Mesodermal cell (in vitro differentiated cells): ENCODE measurements around the gene FNDC4.

Source experiments
- H3K27ac ChIP-seq: 2 replicates; pipeline ENCODE4 v1.7.0; 2013; ENCODE audit warnings: mild to moderate bottlenecking, low read depth, low read length, moderate library complexity; ENCODE audit not compliant: severe bottlenecking
- H3K36me3 ChIP-seq: 2 replicates; pipeline ENCODE4 v1.7.1; 2013; ENCODE audit warnings: mild to moderate bottlenecking, low read length, moderate library complexity; ENCODE audit not compliant: control insufficient read depth, insufficient read depth
- H3K4me1 ChIP-seq: one replicate; pipeline ENCODE4 v1.7.1; 2013; ENCODE audit warnings: mild to moderate bottlenecking, low read length; ENCODE audit not compliant: insufficient read depth, control insufficient read depth, poor library complexity, severe bottlenecking
- H3K4me3 ChIP-seq: 2 replicates; pipeline ENCODE4 v1.7.0; 2013; ENCODE audit warnings: low read length, control low read depth, mild to moderate bottlenecking; ENCODE audit not compliant: insufficient read depth, poor library complexity, severe bottlenecking; ENCODE audit errors: extremely low read depth
- H3K9me3 ChIP-seq: 2 replicates; pipeline ENCODE4 v1.7.1; 2013; ENCODE audit warnings: mild to moderate bottlenecking, low read length, moderate library complexity; ENCODE audit not compliant: control insufficient read depth
- whole genome bisulfite sequencing, 2 experiments: methylation state at CpG; one replicate each; pipeline ENCODE4 v1.1.5; 2013; ENCODE audit warnings: missing lambda C conversion rate in 2 of 2; ENCODE audit not compliant: insufficient coverage in 2 of 2; 5-methylcytosine and 5-hydroxymethylcytosine counted together

FNDC4 gene

DNA sequence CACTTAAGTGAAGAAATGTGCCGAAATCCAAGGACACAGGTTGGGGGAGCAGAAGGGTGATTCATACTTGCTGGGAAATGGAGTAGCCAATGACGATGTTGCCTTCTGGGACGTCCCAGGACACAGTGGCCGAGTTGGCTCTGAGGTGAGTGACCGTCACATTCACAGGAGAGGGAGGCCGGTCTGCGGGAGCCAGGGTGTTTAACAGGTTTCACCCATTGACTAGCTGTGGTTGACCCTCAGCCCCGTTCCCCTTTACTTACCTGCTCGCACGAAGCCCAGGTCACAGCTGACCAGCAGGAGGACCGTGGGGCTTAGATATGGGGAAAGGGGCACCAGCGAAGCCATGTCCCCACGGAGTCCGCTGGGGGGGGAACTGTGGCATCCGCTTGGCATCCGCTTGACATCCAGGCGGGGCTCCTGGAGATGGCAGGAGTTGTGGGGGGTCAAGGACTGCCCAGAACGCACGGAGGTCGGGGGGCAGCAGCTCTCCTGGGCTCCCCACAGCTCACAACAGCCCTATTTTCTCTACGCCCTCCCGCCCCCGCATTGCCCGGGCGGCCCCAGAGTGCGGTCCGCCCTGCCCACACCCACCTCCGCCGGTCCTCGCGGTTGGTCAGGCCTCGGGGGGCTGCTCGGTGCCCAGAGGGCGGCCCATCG, 586 bp downstream of the FNDC4 start:
- Histone ChIP-seq H3K4me1 (peaks cover 9% of the 10 kb centered on the region), H3K4me3 (peak overlapping the region; percentile 52), H3K36me3 (no peaks in the 10 kb centered on the region), H3K9me3 (no peaks in the 10 kb centered on the region), H3K27ac (no peak overlapping the region)
- 10 to 13% methylated on average over 16 to 25 of the region's 35 CpGs for WGBS, 2 experiments

- no peaks in the 10 kb centered on the region for H3K9me3 ChIP-seq
- peaks cover 9% of the 10 kb centered on the region for H3K4me1 ChIP-seq
- no peak overlapping the region for H3K4me3 ChIP-seq
- whole genome bisulfite sequencing, 2 experiments = 79 to 81% methylated on average over 10 of the region's 13 CpGs
- no peaks in the 10 kb centered on the region for H3K36me3 ChIP-seq
- H3K27ac ChIP-seq = no peak overlapping the region
Measured at GRCh38 chr2:27493948-27494283, 1.1 kb downstream of the FNDC4 start.

- no peaks in the 10 kb centered on the region for H3K9me3 ChIP-seq
- H3K27ac ChIP-seq = no peak overlapping the region
- WGBS, 2 experiments = 92 to 100% methylated on average over 1 to 2 of the region's 4 CpGs
- no peak overlapping the region for H3K4me3 ChIP-seq
- peaks cover 9% of the 10 kb centered on the region for H3K4me1 ChIP-seq
- no peaks in the 10 kb centered on the region for H3K36me3 ChIP-seq
Measured at GRCh38 chr2:27492557-27492956, 2.4 kb downstream of the FNDC4 start.

- Histone ChIP-seq H3K4me3 (peak within 1 kb of the TSS; percentile 58), H3K36me3 (no peaks in the 10 kb centered on the region), H3K9me3 (no peaks in the 10 kb centered on the region), H3K4me1 (peaks cover 3% of the 10 kb centered on the region), H3K27ac (peak within 1 kb of the TSS; percentile 12)
- 4 to 6% methylated on average over 31 to 38 of the region's 43 CpGs for WGBS, 2 experiments
Measured at GRCh38 chr2:27489498-27490397, 5.3 kb downstream of the FNDC4 start, which contains the start of gene IFT172. Gene IFT172 (minus strand): TSS chr2:27489743. CDS start chr2:27489653, 90 bp downstream.

GRCh38 chr2:27489118-27489497, 5.9 kb downstream of the FNDC4 start:
- no peaks in the 10 kb centered on the region for H3K4me1 ChIP-seq
- H3K9me3 ChIP-seq = no peaks in the 10 kb centered on the region
- peak overlapping the region; percentile 58 for H3K4me3 ChIP-seq
- WGBS, 2 experiments = 0 to 5% methylated on average over 3 to 6 of the region's 11 CpGs
- peak overlapping the region; percentile 12 for H3K27ac ChIP-seq
- peaks cover under 1% of the 10 kb centered on the region for H3K36me3 ChIP-seq

DNA sequence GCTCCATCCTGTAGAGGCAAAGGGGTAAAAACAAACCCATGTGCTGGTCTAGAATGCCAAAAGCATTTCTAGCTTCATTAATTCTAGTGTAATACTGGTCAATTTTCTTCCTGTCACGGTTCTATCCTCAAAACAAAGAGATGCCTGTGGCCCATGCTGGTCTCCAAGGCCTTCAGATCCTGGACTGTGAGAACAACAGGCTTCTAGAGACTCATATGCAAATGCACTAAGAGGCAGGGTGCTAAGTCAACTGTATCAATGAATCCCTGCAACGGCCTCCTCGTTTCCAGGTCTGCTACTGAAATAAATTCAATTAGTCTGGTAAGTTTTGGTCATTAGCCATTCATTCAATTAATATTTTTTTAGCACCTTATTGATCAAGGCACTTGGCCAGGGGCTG, 9.5 kb downstream of the FNDC4 start:
- WGBS, 2 experiments = 59 to 69% methylated on average over 3 of the region's 3 CpGs
- H3K9me3 ChIP-seq = no peaks in the 10 kb centered on the region
- H3K27ac ChIP-seq = no peak overlapping the region
- peaks cover 17% of the 10 kb centered on the region for H3K36me3 ChIP-seq
- no peaks in the 10 kb centered on the region for H3K4me1 ChIP-seq
- no peak overlapping the region for H3K4me3 ChIP-seq

GRCh38 chr2:27471961-27472360, 23.0 kb downstream of the FNDC4 start:
- no peak overlapping the region for H3K4me3 ChIP-seq
- H3K36me3 ChIP-seq = peaks cover 26% of the 10 kb centered on the region
- H3K4me1 ChIP-seq = no peaks in the 10 kb centered on the region
- H3K27ac ChIP-seq = no peak overlapping the region
- WGBS, 2 experiments = 96 to 100% methylated on average over 3 of the region's 5 CpGs
- H3K9me3 ChIP-seq = no peaks in the 10 kb centered on the region

GRCh38 chr2:27464443-27464842, 30.6 kb downstream of the FNDC4 start:
- Histone ChIP-seq H3K4me3 (no peak overlapping the region), H3K27ac (no peak overlapping the region), H3K36me3 (peaks cover 14% of the 10 kb centered on the region), H3K9me3 (no peaks in the 10 kb centered on the region), H3K4me1 (no peaks in the 10 kb centered on the region)
- 94 to 100% methylated on average over 1 to 3 of the region's 7 CpGs for WGBS, 2 experiments

DNA sequence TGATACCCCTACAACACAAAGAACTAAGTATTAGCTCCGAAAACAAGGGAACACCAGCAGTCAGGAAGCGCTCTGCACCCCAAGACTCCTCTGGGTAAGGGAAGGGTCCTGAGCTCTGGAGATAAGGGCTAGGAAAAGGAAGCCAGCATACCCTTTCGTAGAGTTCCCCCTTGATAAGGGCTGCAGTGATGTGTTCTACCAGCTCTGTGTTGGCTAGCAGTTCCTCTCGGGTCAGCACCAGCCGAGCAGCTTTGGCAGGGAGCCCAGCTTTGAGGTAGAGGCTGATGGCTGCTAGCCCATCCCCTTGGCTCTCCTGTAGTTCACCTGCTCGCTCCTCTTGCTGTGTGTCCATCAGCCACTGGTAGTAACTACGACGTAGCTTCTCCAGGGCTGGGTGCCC, 33.9 kb downstream of the FNDC4 start:
- Histone ChIP-seq H3K9me3 (no peaks in the 10 kb centered on the region), H3K4me3 (no peak overlapping the region), H3K27ac (no peak overlapping the region), H3K36me3 (peaks cover 38% of the 10 kb centered on the region), H3K4me1 (no peaks in the 10 kb centered on the region)
- 90 to 97% methylated on average over 6 to 7 of the region's 8 CpGs for WGBS, 2 experiments

GRCh38 chr2:27453968-27454367, 41.0 kb downstream of the FNDC4 start:
- Histone ChIP-seq H3K36me3 (peaks cover 67% of the 10 kb centered on the region), H3K27ac (no peak overlapping the region), H3K4me3 (no peak overlapping the region), H3K9me3 (no peaks in the 10 kb centered on the region), H3K4me1 (no peaks in the 10 kb centered on the region)
- WGBS, 2 experiments = 83 to 90% methylated on average over 6 of the region's 7 CpGs

- no CpG with 5 or more reads among the region's 1 CpG for WGBS, 2 experiments
- H3K36me3 ChIP-seq = peaks cover 64% of the 10 kb centered on the region
Measured at GRCh38 chr2:27451095-27451494, 43.9 kb downstream of the FNDC4 start.

More at GRCh38 chr2:27451095-27451494, 43.9 kb downstream of the FNDC4 start:
- no peak overlapping the region for H3K4me3 ChIP-seq
- H3K4me1 ChIP-seq = no peaks in the 10 kb centered on the region
- no peak overlapping the region for H3K27ac ChIP-seq
- H3K9me3 ChIP-seq = no peaks in the 10 kb centered on the region
